SK-N-SH (cell line): ENCODE measurements around the gene TGFBI. TPM values are rescaled to one million over a fixed set of nuclear protein-coding genes. Genes with fewer than 3 reads are reported as not detected.

Source experiments
- CTCF ChIA-PET: fragments of 300-600, 350-600 bp; formaldehyde crosslinking; extraction: SDS; loops from one replicate; lab custom pipeline; 2021; lab: Yijun Ruan, JAX
- POLR2A ChIA-PET: fragments of 350-600 bp; sonication (Branson Sonifier 250); formaldehyde crosslinking; extraction: SDS; loops from one replicate; lab custom pipeline; 2020; ENCODE audit warnings: antibody characterized with exemption, inconsistent platforms; lab: Yijun Ruan, JAX
- DNase-seq: peaks from one replicate; pipeline ENCODE4 v3.0.0; 2012
- H2AFZ ChIP-seq: fragments of 200-600 bp; sonication (generic); 2 replicates; pipeline ENCODE4 v1.8.1; 2016; ENCODE audit warnings: antibody characterized with exemption, mild to moderate bottlenecking, low read depth
- H3F3A ChIP-seq: fragments of 200-600 bp; sonication (generic); replicated peaks from 2 replicates; pipeline ENCODE3; 2016; ENCODE audit warnings: antibody characterized with exemption, mild to moderate bottlenecking; ENCODE audit not compliant: insufficient read depth
- H3K27ac ChIP-seq, 2 experiments: fragments of 200-500 bp in 1 of 2; fragments of 200-600 bp in 1 of 2; sonication (Bioruptor generic) in 1 of 2; sonication (generic), shearing (Covaris generic) in 1 of 2; 2 replicates each; pipeline versions ENCODE4 v1.5.1 to v1.6.1; 2014 to 2016; ENCODE audit warnings: low read depth in 2 of 2, inconsistent platforms in 1 of 2, low read length in 1 of 2, mild to moderate bottlenecking in 1 of 2, mixed read lengths in 1 of 2
- H3K27me3 ChIP-seq: fragments of 200-600 bp; sonication (generic), shearing (Covaris generic); 2 replicates; pipeline ENCODE4 v1.6.1; 2016; ENCODE audit warnings: mixed run types; ENCODE audit not compliant: insufficient read depth
- H3K36me3 ChIP-seq, 2 experiments: fragments of 200-500 bp in 1 of 2; fragments of 200-600 bp in 1 of 2; sonication (Bioruptor generic) in 1 of 2; sonication (generic) in 1 of 2; replicated peaks in 1 of 2; 2 replicates each; pipeline versions ENCODE3 to v1.5.1; 2014 to 2016; ENCODE audit warnings: low read length in 1 of 2, mild to moderate bottlenecking in 1 of 2; ENCODE audit not compliant: insufficient read depth in 2 of 2, control insufficient read depth in 1 of 2
- H3K4me1 ChIP-seq, 2 experiments: fragments of 200-500 bp in 1 of 2; fragments of 200-600 bp in 1 of 2; sonication (Bioruptor generic) in 1 of 2; sonication (generic), shearing (Covaris generic) in 1 of 2; 2 replicates each; pipeline versions ENCODE4 v1.5.1 to v1.6.1; 2014 to 2016; ENCODE audit warnings: low read depth in 1 of 2, low read length in 1 of 2, mixed run types in 1 of 2; ENCODE audit not compliant: insufficient read depth in 2 of 2, control insufficient read depth in 1 of 2
- H3K4me2 ChIP-seq: fragments of 200-600 bp; sonication (generic), shearing (Covaris generic); 2 replicates; pipeline ENCODE4 v1.6.1; 2017; ENCODE audit warnings: mixed run types
- H3K4me3 ChIP-seq, 2 experiments: fragments of 200-500 bp in 1 of 2; fragments of 200-600 bp in 1 of 2; sonication (Bioruptor generic) in 1 of 2; sonication (generic), shearing (Covaris generic) in 1 of 2; 2 replicates each; pipeline versions ENCODE4 v1.5.1 to v1.8.1; 2014 to 2016; ENCODE audit warnings: low read depth in 2 of 2, inconsistent platforms in 1 of 2, low read length in 1 of 2, mild to moderate bottlenecking in 1 of 2, mixed read lengths in 1 of 2, moderate library complexity in 1 of 2
- H3K79me2 ChIP-seq: fragments of 200-600 bp; sonication (generic); 2 replicates; pipeline ENCODE4 v1.8.1; 2017; ENCODE audit warnings: mild to moderate bottlenecking; ENCODE audit not compliant: insufficient read depth
- H3K9ac ChIP-seq: fragments of 200-600 bp; sonication (generic); 2 replicates; pipeline ENCODE4 v1.6.1; 2017; ENCODE audit warnings: mixed run types
- H3K9me2 ChIP-seq: fragments of 200-600 bp; sonication (generic); 2 replicates; pipeline ENCODE4 v1.6.1; 2017; ENCODE audit warnings: mixed run types
- H3K9me3 ChIP-seq: fragments of 200-600 bp; sonication (generic); 2 replicates; pipeline ENCODE4 v1.6.1; 2017; ENCODE audit warnings: mixed run types, mild to moderate bottlenecking, moderate library complexity
- H4K20me1 ChIP-seq: fragments of 200-600 bp; sonication (generic); 2 replicates; pipeline ENCODE4 v1.6.1; 2017; ENCODE audit warnings: mild to moderate bottlenecking, mixed run types; ENCODE audit not compliant: insufficient read depth
- CHD2 ChIP-seq: fragments of 150-350 bp; IDR thresholded peaks from 2 replicates; pipeline ENCODE4 v1.6.1; 2018; ENCODE audit warnings: low read length; ENCODE audit not compliant: partially characterized antibody
- EZH2phosphoT487 ChIP-seq: fragments of 200-600 bp; sonication (generic); IDR thresholded peaks from 2 replicates; pipeline ENCODE4 v1.6.1; 2017; ENCODE audit warnings: low read depth, mixed run types, mild to moderate bottlenecking, antibody characterized with exemption, moderate library complexity, borderline replicate concordance
- FOXM1 ChIP-seq: IDR thresholded peaks from 2 replicates; pipeline ENCODE4 v1.4.0; 2012; ENCODE audit warnings: low read depth, mild to moderate bottlenecking
- GATA2 ChIP-seq: sonication (generic); formaldehyde crosslinking; IDR thresholded peaks from 2 replicates; pipeline ENCODE4 v1.5.0; 2020; ENCODE audit warnings: mild to moderate bottlenecking, missing genetic modification reagents
- JUND ChIP-seq: IDR thresholded peaks from 2 replicates; pipeline ENCODE4 v1.4.0; 2012
- MEF2A ChIP-seq: IDR thresholded peaks from 2 replicates; pipeline ENCODE4 v1.4.0; 2012; ENCODE audit warnings: low read depth, borderline replicate concordance
- MXI1 ChIP-seq: IDR thresholded peaks from 2 replicates; pipeline ENCODE4 v1.6.1; 2012; ENCODE audit warnings: mild to moderate bottlenecking, low read depth, low read length, improper control_type of control experiment
- NFIC ChIP-seq: IDR thresholded peaks from 2 replicates; pipeline ENCODE4 v1.4.0; 2012; ENCODE audit warnings: borderline replicate concordance
- NRF1 ChIP-seq: IDR thresholded peaks from 2 replicates; pipeline ENCODE4 v1.6.1; 2012; ENCODE audit warnings: low read depth, mild to moderate bottlenecking, low read length
- RAD21 ChIP-seq: IDR thresholded peaks from 2 replicates; pipeline ENCODE4 v1.6.1; 2012; ENCODE audit warnings: mild to moderate bottlenecking, low read length
- RCOR1 ChIP-seq: fragments of 150-350 bp; IDR thresholded peaks from 2 replicates; pipeline ENCODE4 v1.6.1; 2017; ENCODE audit warnings: antibody characterized with exemption, low read length
- RXRA ChIP-seq: IDR thresholded peaks from 2 replicates; pipeline ENCODE4 v1.4.0; 2012; ENCODE audit warnings: low read depth, mild to moderate bottlenecking, borderline replicate concordance
- SIN3A ChIP-seq: IDR thresholded peaks from 2 replicates; pipeline ENCODE4 v1.6.1; 2012; ENCODE audit warnings: low read depth, mild to moderate bottlenecking, low read length, moderate library complexity, borderline replicate concordance
- TCF12 ChIP-seq: IDR thresholded peaks from 2 replicates; pipeline ENCODE4 v1.4.0; 2012
- TEAD4 ChIP-seq: IDR thresholded peaks from 2 replicates; pipeline ENCODE4 v1.4.0; 2012; ENCODE audit warnings: mild to moderate bottlenecking, borderline replicate concordance; ENCODE audit not compliant: insufficient read depth
- WGBS: methylation state at CpG from one replicate; pipeline ENCODE4 v1.1.6; 2017; ENCODE audit warnings: low lambda C conversion rate; 5-methylcytosine and 5-hydroxymethylcytosine counted together
- polyA plus RNA-seq, 3 experiments: library from polyadenylated mRNA; depleted of rRNA; stranded (reverse); fragments of >200 nt; gene quantifications; 2 replicates each; pipeline ENCODE4 v1.2.3, GENCODE V29; 2012
- TF ChIP-seq, protein P1 (sequence below): IDR thresholded peaks from 2 replicates; pipeline ENCODE4; 2012
- TF ChIP-seq, protein P2 (sequence below): fragments of 200-600 bp; sonication (generic); IDR thresholded peaks from 2 replicates; pipeline ENCODE4 v1.6.1; 2017; ENCODE audit warnings: antibody characterized with exemption, mild to moderate bottlenecking, moderate library complexity
- TF ChIP-seq, protein P3 (sequence below): IDR thresholded peaks from 2 replicates; pipeline ENCODE4 v1.4.0; 2012; ENCODE audit warnings: low read depth
- TF ChIP-seq, protein P4 (sequence below): fragments of 150-350 bp; IDR thresholded peaks from 2 replicates; pipeline ENCODE4 v1.6.1; 2017; ENCODE audit warnings: antibody characterized with exemption, low read length, low read depth, borderline replicate concordance
- TF ChIP-seq, protein P5 (sequence below): fragments of 150-350 bp; IDR thresholded peaks from 2 replicates; pipeline ENCODE4 v1.6.1; 2016; ENCODE audit warnings: mild to moderate bottlenecking, low read depth, low read length

Gene TGFBI
- polyA plus RNA-seq, 1 of the 3 experiments (the other 2 are of a cell fraction) = 2,678 TPM

DNA sequence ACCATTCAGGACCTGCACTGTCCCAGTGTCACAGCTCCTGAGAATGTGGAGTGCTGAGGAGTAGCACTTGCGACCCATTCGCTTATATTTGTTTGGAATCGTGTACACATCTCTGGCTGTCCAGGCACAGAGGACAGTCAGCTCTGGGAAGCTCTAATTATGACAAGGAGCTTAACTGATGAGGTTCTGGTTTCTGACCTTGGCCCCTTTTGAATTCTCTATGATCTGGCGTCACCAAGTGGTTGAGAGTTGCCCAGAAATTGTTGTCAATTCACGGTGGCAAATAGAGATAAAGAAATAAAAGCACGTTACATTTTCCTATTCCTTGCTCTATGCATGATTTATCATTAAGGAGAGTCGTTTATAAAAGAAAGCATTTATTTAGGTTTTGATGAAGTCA, 39.1 kb upstream of the TGFBI start:
- H3K79me2 ChIP-seq = no peaks in the 10 kb centered on the region
- WGBS = 95% methylated on average over 7 of the region's 7 CpGs

DNA sequence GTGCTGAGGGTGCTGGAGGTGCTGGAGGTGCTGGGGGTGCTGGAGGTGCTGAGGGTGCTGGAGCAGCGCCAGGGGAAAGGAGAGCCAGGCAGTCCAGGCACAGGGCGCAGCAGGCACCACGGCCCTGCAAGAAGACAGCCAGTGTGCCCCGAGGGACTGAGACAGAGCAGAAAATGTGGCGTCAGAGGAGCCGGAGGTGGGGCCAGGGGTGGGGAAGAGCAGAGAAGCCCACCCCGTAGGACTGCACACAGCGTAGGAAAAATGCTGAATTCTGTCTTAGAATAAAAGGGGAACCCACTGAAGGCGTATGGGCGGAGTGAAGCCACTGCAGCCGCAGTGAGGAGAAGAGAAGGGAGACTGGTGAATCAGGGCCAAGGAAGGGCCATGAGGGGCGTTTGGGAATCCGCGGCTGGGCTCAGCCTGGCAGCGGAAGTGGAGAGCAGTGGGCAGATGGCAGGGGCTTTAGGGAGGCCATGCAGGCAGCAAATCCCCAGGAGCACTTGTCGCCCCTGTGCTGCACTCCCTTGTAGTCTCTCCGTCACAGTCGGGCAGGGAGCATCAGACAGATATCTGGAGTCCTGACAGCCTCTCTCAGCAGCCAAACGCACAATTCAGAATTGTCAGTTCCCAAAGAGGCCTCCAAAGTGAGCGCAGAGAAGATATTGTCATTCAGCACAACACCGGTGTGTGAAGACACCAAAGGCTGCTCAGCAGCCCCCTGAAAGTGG, 38.1 kb upstream of the TGFBI start:
- TF ChIP-seq SIN3A = no peak
- TF ChIP-seq, protein P1, sequence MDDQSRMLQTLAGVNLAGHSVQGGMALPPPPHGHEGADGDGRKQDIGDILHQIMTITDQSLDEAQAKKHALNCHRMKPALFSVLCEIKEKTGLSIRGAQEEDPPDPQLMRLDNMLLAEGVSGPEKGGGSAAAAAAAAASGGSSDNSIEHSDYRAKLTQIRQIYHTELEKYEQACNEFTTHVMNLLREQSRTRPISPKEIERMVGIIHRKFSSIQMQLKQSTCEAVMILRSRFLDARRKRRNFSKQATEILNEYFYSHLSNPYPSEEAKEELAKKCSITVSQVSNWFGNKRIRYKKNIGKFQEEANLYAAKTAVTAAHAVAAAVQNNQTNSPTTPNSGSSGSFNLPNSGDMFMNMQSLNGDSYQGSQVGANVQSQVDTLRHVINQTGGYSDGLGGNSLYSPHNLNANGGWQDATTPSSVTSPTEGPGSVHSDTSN = no peak
- TF ChIP-seq, protein P2, sequence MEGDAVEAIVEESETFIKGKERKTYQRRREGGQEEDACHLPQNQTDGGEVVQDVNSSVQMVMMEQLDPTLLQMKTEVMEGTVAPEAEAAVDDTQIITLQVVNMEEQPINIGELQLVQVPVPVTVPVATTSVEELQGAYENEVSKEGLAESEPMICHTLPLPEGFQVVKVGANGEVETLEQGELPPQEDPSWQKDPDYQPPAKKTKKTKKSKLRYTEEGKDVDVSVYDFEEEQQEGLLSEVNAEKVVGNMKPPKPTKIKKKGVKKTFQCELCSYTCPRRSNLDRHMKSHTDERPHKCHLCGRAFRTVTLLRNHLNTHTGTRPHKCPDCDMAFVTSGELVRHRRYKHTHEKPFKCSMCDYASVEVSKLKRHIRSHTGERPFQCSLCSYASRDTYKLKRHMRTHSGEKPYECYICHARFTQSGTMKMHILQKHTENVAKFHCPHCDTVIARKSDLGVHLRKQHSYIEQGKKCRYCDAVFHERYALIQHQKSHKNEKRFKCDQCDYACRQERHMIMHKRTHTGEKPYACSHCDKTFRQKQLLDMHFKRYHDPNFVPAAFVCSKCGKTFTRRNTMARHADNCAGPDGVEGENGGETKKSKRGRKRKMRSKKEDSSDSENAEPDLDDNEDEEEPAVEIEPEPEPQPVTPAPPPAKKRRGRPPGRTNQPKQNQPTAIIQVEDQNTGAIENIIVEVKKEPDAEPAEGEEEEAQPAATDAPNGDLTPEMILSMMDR = no peak
- TF ChIP-seq, protein P3, sequence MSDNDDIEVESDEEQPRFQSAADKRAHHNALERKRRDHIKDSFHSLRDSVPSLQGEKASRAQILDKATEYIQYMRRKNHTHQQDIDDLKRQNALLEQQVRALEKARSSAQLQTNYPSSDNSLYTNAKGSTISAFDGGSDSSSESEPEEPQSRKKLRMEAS = no peak
- no peak for TF ChIP-seq NRF1
- no peak for TF ChIP-seq RXRA
- no peak for TF ChIP-seq TCF12
- no peak for TF ChIP-seq JUND
- TF ChIP-seq TEAD4 = no peak
- TF ChIP-seq MEF2A = no peak
- no peak for TF ChIP-seq MXI1
- TF ChIP-seq, protein P4, sequence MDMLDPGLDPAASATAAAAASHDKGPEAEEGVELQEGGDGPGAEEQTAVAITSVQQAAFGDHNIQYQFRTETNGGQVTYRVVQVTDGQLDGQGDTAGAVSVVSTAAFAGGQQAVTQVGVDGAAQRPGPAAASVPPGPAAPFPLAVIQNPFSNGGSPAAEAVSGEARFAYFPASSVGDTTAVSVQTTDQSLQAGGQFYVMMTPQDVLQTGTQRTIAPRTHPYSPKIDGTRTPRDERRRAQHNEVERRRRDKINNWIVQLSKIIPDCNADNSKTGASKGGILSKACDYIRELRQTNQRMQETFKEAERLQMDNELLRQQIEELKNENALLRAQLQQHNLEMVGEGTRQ = no peak
- no peak for TF ChIP-seq CHD2
- no peak for TF ChIP-seq EZH2phosphoT487
- no peak for TF ChIP-seq RCOR1
- TF ChIP-seq, protein P5, sequence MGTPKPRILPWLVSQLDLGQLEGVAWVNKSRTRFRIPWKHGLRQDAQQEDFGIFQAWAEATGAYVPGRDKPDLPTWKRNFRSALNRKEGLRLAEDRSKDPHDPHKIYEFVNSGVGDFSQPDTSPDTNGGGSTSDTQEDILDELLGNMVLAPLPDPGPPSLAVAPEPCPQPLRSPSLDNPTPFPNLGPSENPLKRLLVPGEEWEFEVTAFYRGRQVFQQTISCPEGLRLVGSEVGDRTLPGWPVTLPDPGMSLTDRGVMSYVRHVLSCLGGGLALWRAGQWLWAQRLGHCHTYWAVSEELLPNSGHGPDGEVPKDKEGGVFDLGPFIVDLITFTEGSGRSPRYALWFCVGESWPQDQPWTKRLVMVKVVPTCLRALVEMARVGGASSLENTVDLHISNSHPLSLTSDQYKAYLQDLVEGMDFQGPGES = no peak
- no peak for TF ChIP-seq RAD21
- no peak for TF ChIP-seq GATA2 (CRISPR knock-in tag)
- TF ChIP-seq FOXM1 = no peak
- WGBS = 97% methylated on average over 21 of the region's 21 CpGs
- Histone ChIP-seq H3K4me3 (no peak overlapping the region), H3K27me3 (no peaks in the 10 kb centered on the region), H3K79me2 (no peaks in the 10 kb centered on the region), H3K4me1 (peaks cover 29 to 35% of the 10 kb centered on the region in 2 experiments), H3F3A (peaks cover 55% of the 10 kb centered on the region), H3K9me2 (no peaks in the 10 kb centered on the region), H4K20me1 (no peaks in the 10 kb centered on the region), H3K9ac (no peak overlapping the region), H3K9me3 (peaks cover 4% of the 10 kb centered on the region; the same call in 1 of the 2 replicates), H3K27ac (no peak overlapping the region), H3K36me3 (no peaks in the 10 kb centered on the region), H3K4me2 (no peak overlapping the region), H2AFZ (no peak overlapping the region)
- ChIA-PET CTCF (interaction anchor here (1.8 kb wide), 1 partner anchor 45 kb away, joined by 5 read pairs; no protein-coding TSS in a partner anchor), POLR2A (no interaction called here)
- no peak for DNase-seq

More for the DNA sequence above, 39.1 kb upstream of the TGFBI start:
- peaks cover 4% of the 10 kb centered on the region for H3K9me3 ChIP-seq
- H2AFZ ChIP-seq = no peak overlapping the region
- peaks cover 25 to 26% of the 10 kb centered on the region in 2 experiments for H3K4me1 ChIP-seq
- no peak overlapping the region for H3K27ac ChIP-seq
- H3K9ac ChIP-seq = no peak overlapping the region
- H3K9me2 ChIP-seq = no peaks in the 10 kb centered on the region
- no peak for DNase-seq
- TF ChIP-seq NFIC = no peak
- TF ChIP-seq RAD21 = peak; percentile 31
- no peaks in the 10 kb centered on the region for H4K20me1 ChIP-seq
- H3K4me3 ChIP-seq = no peak overlapping the region
- no peaks in the 10 kb centered on the region for H3K36me3 ChIP-seq
- CTCF ChIA-PET = interaction anchor here (1.0 to 1.1 kb wide), 3 partner anchors 13 to 185 kb away, joined by 3 to 4 read pairs (median 3); no protein-coding TSS in a partner anchor
- peaks cover 49% of the 10 kb centered on the region for H3F3A ChIP-seq
- no peaks in the 10 kb centered on the region for H3K27me3 ChIP-seq
- POLR2A ChIA-PET = no interaction called here
- H3K4me2 ChIP-seq = no peak overlapping the region
